ENCODE results near the gene ABCB6.
A peak's percentile ranks its signal among the peaks of the same experiment; 100 is the strongest.
"Not testable (repeated sequence)": the region's sequence is repeated elsewhere in the genome, so short reads cannot be mapped to it uniquely, and the experiment has no call there.

The ABCB6 gene

DNA sequence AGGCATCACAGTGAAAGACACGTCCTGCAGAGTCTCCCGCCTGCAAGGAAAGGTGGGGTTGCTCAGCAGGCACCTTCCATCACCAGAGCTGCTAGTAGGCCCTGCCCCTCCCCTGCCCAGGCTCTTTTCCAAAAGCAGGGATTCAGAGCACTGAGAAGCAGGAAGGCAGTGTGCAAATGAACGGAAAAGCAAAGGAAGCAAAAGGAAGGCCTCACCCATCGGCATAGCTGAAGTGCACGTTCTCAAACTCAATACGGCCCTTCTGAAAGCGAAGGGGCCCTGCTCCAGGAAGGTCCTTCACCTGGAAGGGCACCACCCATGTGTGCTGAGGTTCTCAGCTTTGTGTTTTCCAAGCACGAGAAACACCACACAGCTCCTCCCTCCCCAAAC is 5.7 kb downstream of the ABCB6 start:
- DNase-seq: no peak

- no peak for DNase-seq
These were observed 7.8 kb downstream of the ABCB6 start for GRCh38 chr2:219210886-219211362.

DNA sequence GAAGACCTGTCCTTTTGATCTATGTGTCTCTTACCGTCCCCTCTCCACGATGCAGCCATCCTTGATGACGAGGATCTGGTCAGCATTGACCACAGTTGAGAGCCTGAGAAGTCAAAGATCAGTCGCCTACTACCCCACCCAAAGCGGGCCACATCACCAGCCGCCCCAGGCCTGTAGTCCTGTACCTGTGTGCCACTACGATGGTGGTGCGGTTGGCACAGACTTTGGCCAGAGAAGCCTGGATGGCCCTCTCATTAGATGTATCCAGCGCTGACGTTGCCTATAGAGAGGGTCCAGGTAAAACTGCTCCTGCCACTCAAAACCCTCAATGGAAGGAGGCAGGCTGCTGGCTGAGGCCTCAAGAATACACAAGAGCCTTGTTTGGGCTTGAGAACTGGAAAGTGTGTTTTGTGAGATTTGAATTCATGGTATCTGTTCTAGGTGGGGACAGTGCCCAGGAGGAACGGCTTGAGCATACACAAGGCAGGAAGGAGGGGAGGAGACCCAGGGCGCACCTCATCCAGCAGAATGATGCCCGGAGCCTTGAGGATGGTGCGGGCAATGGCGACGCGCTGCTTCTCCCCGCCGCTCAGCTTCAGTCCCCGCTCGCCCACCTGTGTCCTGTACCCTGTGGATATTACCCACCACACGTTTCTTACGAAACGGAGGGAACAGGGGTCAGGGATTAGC is 8.4 kb downstream of the ABCB6 start:
- DNase-seq: no peak

- no peak for DNase-seq
These were observed 9.2 kb downstream of the ABCB6 start for GRCh38 chr2:219209236-219210195.

DNA sequence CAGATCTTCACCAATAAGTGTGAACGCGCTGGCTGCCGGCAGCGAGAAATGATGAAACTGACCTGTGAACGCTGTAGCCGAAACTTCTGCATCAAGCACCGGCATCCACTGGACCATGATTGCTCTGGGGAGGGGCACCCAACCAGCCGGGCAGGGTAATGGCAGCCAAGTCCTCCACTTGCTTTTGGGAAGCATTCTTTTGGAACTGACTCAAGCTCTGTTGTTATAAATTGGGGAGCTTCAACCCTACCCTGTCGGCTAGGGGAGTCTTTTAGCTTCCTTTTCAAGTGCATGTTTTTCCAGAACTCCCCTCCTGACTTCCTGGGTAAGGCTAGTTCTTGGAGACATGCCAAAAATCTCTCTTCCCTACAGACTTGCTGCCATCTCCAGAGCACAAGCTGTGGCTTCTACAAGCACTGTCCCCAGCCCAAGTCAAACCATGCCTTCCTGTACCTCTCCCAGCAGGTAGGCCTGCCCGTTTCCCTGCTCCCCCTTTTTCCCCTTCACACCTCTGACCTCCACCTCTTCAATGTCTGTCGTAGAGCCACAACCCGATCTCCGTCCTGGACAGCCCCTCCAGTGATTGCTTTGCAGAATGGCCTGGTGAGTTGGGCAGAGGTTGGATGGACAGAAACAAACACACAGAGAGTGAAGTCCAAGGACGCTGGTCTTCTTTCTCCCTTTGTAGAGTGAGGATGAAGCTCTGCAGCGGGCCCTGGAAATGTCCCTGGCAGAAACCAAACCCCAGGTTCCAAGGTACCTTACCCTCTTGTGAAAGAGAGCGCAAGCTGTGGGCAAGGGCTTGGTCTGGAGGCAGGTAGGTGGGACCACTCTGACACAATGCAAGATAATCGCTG is 10.6 kb downstream of the ABCB6 start:
- no peak for DNase-seq

- no peak for DNase-seq
These were observed 11.4 kb downstream of the ABCB6 start for GRCh38 chr2:219207134-219207883.

GRCh38 chr2:219206328-219207133 is 12.2 kb downstream of the ABCB6 start, which contains the start of gene ZFAND2B:
Gene ZFAND2B (plus strand): TSS chr2:219206782. CDS start chr2:219206988, 206 bp downstream.
- DNase-seq: peak; percentile 95

DNA sequence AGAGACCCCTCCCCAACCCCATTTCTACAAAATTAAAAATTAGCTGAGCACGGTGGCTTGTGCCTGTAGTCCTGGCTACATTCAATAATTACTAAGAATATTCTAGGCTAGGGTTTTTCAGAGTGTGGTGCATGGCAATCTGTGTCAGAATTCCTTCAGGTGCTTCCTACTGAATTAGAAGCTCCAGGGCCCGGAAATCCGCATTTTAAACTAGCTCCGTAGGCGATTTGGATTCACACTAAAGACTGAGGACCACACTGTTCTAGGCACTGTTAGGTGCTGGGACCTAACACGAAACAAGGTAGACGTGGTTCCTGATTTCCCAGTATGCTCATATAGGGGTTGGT is 12.8 kb downstream of the ABCB6 start:
- DNase-seq: no peak

DNA sequence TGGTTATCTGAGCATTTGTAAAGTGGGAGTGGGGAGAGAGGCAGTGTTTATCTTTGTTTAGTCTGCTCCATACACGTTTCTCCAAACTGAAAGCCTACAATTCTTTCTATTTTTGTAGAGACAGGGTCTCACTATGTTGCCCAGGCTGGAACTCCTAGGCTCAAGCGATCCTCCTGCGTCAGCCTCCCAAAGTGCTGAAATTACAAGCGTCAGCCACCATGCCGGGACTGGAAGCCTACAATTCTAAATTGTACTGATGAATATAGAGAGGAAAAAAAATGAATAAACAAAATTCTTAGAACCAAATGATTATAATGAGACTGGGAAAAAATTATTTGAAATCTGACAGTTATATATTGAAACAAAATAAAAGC is 13.6 kb downstream of the ABCB6 start:
- DNase-seq: no peak

DNA sequence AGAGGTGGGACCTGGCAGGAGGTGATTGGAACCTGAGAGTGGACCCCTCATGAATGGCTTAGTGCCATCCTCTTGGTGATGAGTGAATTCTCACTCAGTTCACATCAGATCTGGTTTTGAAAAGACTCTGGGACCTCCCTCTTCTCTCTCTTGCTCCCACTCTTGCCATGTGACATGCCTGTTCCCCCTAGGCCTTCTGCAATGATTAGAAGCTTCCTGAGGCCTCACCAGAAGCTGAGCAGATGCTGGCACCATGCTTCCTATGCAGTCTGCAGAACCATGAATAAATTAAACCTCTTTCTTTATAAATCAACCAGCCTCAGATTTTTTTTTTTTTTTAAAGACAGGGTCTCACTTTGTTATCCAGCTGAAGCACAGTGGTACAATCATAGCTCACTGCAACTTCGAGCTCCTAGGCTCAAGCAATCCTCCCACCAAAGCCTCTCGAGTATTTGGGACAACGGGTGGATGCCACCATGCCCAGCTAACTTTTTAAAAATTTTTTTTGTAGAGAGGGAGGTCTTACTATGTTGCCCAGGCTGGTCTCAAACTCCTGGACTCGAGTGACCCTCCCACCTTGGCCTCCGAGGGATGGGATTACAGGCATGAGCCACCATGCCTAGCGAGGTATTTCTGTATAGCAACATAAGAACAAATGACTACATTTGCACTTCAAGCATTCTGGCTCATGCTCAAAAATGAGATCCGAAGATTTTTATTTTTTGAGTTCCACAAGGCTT is 14.2 kb downstream of the ABCB6 start:
- DNase-seq: no peak

DNA sequence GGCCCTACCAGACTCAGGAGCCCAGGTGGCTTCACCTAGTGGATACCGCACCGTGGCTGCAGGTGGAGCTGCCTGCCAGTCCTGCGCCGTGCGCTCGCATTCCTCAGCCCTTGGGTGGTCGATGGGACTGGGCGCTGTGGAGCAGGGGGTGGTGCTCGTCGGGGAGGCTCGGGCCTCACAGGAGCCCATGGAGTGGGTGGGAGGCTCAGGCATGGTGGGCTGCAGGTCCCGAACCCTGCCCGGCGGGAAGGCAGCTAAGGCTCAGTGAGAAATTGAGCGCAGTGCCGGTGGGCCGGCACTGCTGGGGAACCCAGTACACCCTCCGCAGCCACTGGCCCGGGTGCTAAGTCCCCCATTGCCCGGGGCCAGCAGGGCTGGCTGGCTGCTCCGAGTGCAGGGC is 17.4 kb downstream of the ABCB6 start:
- DNase-seq: not testable (repeated sequence)

GRCh38 chr2:219200502-219201326 is 18.0 kb downstream of the ABCB6 start:
- DNase-seq: not testable (repeated sequence)

DNA sequence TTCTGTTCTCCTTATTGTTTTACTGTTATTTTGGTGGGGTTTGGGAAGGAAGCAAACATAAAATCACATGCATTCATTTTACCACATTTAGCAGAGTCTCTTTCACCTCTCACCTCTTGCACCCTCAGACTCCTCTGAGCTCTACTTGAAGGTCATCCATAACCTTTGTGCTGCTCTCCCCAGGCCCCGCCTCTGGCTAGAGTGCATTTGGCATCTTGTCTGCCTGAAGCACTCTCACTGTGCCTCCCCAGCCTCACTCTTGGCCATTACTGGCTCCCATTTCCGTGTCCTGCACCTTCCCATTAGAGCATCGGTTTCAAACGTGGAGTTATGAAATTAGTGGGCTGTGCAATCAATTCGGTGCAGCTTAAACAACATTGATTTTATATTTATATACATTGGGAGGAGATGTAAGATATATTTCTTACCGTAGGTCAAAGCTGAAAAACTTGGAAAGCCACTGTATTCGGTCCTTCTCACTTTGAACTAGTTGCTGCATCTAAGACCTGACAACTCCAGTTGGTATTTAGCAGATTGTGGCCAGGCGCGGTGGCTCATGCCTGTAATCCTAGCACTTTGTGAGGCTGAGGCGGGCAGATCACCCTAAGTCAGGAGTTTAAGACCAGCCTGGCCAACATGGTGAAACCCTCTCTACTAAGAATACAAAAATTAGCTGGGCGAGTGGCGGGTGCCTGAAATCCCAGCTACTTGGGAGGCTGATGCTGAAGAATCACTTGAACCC is 19.1 kb downstream of the ABCB6 start:
- no peak for DNase-seq

- no peak for DNase-seq
These were observed 19.8 kb downstream of the ABCB6 start for GRCh38 chr2:219198974-219199373.

DNA sequence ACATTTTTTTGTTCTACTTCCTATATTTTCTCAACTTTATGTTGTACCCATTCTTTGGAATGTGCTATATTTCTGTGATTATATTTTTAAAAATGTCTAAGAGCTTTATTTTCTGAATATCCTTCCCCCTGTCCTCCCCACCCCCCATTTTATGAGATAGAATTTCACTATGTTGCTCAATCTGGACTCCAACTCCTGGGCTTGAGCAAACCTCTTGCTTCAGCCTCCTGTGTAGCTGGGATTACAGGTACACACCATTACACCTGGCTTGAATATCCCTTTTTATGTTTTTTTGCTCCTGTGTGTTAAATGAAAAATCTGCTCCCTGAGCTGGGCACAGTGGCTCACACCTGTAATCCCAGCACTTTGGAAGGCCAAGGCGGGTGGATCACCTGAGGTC is 21.4 kb downstream of the ABCB6 start:
- no peak for DNase-seq

- DNase-seq: no peak
These were observed 31.9 kb downstream of the ABCB6 start for GRCh38 chr2:219186754-219187456.

DNA sequence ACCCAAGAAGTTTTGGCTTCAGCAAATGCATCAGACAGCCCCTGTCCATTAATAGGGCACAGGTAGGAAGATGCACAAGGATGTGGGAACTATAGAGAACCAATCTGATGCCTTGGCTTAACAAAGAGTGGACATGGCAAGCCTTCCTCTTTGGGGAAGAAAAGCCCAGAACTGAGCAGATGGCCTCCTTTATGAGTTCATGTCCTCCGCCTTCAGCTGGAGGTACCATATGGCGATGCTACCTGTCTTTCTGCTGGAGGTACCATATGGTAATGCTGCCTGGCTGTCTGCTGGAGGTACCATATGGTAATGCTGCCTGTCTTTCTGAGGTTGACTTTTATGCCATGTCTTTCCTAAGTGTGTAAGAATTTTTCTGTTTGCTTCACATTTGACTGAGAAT is 34.6 kb downstream of the ABCB6 start:
- DNase-seq: no peak

- no peak for DNase-seq
These were observed 35.5 kb downstream of the ABCB6 start for GRCh38 chr2:219183151-219183772.
